Hematopoietic multipotent progenitor cell treated with erythropoietin and hydrocortisone succinate and interleukin-3 and kit ligand, for 6 days (in vitro differentiated cells): Measurements from ENCODE around the gene SYNPO2.
"Not testable (repeated sequence)": the region's sequence is repeated elsewhere in the genome, so short reads cannot be mapped to it uniquely, and the experiment has no call there.

Source experiments
- DNase-seq: peaks from one replicate; pipeline ENCODE4 v3.0.0-alpha.2; 2015

Gene SYNPO2, protein sequence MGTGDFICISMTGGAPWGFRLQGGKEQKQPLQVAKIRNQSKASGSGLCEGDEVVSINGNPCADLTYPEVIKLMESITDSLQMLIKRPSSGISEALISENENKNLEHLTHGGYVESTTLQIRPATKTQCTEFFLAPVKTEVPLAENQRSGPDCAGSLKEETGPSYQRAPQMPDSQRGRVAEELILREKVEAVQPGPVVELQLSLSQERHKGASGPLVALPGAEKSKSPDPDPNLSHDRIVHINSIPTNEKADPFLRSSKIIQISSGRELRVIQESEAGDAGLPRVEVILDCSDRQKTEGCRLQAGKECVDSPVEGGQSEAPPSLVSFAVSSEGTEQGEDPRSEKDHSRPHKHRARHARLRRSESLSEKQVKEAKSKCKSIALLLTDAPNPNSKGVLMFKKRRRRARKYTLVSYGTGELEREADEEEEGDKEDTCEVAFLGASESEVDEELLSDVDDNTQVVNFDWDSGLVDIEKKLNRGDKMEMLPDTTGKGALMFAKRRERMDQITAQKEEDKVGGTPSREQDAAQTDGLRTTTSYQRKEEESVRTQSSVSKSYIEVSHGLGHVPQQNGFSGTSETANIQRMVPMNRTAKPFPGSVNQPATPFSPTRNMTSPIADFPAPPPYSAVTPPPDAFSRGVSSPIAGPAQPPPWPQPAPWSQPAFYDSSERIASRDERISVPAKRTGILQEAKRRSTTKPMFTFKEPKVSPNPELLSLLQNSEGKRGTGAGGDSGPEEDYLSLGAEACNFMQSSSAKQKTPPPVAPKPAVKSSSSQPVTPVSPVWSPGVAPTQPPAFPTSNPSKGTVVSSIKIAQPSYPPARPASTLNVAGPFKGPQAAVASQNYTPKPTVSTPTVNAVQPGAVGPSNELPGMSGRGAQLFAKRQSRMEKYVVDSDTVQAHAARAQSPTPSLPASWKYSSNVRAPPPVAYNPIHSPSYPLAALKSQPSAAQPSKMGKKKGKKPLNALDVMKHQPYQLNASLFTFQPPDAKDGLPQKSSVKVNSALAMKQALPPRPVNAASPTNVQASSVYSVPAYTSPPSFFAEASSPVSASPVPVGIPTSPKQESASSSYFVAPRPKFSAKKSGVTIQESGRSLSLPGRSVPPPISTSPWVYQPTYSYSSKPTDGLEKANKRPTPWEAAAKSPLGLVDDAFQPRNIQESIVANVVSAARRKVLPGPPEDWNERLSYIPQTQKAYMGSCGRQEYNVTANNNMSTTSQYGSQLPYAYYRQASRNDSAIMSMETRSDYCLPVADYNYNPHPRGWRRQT

DNA sequence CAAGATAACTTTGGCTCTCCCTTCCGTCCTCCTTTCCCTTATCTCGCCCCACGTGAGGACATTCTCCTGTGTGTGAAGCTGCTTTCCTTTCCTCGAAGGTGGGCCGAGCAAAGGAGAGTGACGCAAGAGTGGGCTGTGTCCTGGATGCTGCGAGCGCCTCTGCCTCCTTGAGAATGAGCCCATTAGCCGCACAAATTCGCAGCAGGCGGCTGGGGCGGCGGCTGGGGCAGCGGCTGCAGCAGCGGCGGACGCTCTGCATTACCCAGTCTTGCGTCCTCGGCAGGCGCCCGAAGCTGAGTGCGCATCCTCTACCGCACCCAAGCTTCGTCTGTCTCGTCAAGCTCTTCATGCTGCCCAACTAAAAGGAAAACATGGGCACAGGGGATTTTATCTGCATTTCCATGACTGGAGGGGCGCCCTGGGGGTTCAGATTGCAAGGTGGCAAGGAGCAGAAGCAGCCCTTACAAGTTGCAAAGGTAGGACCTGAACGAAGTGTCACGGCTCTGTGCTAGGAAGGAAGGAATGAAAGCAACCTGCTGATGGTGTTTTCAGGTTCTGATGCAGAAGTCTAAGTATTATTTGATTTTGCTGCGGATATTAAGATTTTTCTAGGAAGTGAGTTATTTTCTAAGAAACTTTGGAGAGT is at the start of gene SYNPO2:
Gene SYNPO2, plus strand, starts transcription at position 189 of the 646 bp plus-strand sequence. Its CDS starts 183 bp downstream, at position 372.
- DNase-seq: peak; percentile 62

DNA sequence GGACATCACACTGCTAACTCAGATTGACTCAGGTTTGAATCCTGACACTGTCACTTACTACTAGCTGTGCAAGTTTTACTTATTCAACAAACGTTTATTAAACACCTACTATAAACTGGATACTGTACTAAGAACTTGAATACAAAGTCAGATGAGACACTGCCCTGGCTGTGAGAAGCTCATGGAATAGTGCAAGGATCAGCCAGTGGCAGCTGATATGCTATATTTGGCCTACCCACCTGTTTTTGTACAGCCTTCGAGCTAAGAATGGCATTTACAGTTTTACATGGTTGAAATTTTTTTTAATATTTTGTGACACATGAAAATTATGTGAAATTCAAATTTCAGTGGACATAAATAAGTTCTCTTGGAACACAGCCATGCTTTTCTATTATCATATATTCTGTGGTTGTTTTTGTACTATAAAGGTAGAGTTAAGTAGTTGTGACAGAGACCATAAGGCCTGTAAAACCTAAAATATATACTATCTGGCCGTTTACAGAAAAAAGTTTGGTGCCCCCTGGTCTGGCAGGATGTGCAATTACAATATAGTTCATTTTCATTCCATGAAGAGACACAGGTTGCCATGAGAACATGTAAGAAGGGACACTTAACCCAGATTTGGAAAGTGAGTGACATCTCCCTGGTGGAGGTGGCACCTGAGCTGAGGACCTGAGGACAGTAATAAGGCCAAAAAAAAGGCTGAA is 49.3 kb upstream of the SYNPO2 start:
- DNase-seq: no peak

DNA sequence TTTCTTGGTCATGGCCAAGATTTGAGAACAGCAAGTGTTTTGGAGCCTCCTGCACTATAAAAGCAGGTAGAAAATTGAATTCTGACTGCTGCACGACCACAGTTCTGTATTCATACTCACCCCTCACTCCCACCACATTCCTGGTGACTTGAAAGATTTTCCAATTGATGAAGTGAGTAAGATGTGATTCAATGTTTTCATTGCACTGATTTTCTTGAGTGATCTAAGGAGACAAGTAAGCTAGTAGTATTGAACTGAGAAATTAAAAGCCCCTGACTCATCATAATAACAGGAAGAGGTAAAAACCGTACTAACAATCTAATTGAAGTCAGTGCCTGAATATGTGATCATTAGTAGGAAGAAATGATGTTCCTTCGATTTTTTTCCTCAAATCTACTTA is 46.6 kb upstream of the SYNPO2 start:
- DNase-seq: no peak

DNA sequence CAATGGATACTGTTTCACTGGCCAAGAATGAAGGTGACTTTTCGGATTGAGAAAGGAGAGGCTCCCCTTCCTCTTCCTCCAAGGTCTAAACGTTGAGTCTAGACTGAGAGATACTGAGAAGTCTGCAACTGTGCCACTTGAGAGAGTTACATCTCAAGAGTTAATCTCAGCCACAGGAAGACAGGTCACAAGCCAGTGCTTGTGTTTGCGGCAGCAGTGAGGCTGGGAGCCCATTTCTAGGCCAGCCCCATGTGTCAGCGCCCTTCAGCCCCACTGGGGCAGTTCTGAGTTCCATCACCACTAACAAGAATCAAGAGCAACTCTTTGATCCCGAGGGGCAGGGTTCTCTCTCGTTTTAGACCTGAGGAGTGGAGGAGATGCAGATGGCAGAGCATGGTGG is 45.4 kb upstream of the SYNPO2 start:
- no peak for DNase-seq

DNA sequence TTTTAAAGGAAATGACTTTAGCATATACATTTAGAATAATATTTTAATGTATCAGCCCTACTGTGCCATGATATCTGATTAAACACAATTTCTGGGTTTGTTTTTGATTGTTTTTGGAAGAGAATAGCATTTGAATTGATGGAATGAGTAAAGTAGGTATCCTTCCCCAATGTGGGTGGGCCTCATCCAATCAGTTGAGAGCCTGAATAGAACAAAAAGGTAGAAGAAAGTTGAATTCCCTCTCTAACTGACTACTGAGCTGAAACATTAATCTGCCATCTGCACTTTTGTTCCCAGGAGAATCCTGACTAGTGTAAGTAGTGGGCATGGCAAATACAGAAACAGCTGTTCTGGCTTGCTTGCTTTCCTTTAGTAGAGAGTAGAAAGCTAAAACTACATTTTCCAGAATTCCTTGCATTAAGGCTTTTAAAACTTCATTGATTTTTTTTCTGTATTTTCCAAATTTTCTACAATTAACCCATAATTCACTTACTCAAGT is 43.1 kb upstream of the SYNPO2 start:
- no peak for DNase-seq

DNA sequence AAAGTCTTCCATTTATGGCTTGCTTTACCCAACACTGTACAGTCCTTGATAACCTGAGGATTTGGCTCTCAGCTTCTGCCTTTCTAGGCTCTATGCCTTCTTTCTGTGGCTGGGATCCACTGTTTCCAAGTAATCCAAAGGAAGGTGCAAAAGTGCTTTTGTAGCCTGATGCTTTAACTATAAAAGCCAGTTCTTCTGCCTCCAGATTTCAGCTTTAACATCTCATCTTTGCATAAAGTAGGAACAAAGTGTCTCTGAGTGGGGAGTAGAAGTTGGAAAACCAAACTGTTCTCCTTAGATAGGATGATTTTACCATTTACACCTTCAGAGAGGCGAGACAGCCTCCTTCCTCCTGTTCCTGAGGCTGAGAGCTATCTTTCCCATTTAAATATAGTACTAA is 41.7 kb upstream of the SYNPO2 start:
- no peak for DNase-seq

DNA sequence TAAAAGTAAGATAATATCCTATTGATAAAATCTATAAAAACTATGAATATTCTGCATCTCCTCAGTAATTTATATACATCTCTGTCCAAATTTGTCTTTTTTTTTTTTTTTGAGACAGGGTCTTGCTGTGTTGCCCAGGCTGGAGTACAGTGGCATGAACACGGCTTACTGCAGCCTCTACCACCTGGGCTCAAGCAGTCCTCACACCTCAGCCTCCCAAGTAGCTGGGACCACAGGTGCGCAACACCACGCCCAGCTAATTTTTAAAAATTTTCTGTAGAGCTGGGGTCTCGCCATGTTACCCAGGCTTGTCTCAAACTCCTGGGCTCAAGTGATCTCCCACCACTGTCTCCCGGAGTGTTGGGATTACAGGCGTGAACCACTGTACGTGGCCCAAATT is 40.4 kb upstream of the SYNPO2 start:
- no peak for DNase-seq

DNA sequence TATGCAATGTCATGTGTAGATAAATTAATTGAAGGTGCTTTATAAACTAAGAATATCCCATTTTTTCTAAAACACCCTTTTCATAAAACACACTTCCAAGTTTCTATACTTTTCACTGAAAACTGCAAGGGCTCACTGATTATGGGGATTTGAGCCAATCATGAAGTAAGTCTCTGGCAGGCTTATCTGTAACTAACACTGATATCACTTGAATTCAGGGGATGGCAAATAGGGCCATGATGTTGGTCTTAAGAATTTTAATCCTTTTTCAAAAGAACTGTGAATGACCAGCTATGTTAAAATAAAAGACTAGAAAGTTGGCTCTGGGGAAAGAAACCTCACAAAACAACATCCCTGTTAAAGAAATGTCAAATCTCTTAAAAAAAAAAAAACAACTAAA is 39.8 kb upstream of the SYNPO2 start:
- no peak for DNase-seq

DNA sequence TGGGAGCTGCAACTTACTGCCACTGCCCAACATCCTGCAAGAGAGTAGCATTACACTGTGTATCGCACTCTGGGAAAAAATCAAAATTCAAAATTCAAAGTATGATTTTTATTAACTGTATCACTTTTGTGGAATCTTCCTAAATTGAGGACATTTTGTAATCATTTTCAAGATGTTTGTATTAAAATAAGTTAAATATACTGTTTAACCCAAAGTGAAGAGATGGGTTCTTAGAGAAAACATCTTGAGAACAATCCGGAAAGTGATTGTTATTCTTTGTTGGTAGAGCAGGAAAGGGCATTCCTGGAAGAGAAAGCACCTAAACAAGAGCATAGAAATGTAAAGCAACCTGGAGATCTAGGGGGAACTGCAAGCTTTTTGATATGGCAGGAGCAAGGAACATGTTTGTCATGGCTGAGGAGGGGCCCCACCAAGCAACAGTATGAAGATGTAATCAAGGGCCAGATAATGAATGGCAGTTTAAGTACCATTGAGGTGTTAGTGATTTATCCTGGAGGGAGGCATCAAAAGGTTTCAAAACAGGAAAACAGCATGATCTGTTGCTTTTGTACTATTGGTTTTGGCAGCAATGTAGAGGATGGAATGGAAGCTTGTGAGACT is 38.7 kb upstream of the SYNPO2 start:
- DNase-seq: no peak

DNA sequence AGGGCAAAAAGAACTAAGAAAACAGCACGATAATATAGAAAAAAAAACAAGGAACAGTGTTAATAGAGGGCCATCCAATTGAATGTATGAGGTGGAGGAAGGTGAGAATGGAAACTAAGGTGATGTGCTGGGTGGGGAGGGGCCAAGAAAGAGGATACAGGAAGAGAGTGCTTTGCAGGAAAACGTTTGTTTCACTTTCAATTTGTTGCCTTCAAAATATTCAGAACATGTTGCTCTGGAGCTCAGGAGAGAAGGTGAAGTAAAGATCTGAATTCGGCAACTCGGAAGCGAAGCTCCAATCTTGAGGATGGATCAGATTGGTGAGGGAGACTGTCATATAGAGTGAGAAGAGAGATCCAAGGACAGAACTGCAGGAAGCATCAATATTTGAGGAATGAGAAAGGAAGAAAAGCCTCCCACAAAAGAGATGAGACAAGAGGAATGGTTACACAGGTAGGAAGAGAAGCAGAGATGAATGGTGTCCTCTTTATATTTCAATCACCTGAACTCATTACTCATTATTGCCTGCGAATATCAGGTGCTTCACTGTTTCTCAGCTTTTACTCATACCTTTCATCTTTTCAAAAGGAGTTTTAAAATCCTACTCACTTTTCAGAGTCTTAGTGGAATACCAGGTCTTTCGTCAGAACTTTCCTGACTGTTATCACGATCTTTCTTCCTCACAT is 38.0 kb upstream of the SYNPO2 start:
- DNase-seq: peak; percentile 41

DNA sequence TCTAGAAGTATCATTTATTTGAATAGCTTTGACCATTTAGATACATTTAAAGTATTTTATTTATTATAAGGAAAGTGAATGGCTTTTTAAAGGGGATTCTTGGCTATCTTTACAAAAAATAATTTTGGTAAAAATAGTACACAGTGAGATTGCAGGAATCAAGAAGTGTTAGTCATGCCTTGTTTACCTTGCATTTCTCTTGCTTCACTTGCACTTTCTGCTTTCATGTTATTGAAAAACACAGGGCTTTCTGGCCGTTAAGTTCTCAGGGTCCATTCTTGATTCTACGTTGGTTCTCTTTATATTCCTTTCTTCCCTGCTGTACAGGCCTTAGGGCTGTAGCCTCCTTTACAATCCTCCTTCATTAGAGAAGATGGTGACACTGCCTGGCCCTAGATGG is 30.9 kb upstream of the SYNPO2 start:
- no peak for DNase-seq

DNA sequence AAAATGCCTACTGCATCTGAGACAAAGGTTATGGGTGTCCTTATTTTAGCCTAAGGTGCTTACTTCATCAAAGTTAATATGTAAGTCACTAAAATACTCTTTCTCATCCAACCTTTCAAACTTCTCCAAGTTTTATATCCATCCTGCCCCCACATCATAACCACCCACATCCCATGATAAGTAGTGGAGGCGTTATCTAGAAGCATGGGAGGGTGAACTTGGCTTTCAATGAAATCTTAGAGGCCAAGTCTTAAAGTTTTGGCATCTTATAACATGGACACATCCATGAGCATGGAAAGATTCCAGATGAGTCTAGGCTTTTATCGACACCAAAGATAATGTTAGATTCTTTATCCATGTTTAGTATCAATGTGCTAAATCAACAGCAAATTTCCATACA is 29.9 kb upstream of the SYNPO2 start:
- no peak for DNase-seq

DNA sequence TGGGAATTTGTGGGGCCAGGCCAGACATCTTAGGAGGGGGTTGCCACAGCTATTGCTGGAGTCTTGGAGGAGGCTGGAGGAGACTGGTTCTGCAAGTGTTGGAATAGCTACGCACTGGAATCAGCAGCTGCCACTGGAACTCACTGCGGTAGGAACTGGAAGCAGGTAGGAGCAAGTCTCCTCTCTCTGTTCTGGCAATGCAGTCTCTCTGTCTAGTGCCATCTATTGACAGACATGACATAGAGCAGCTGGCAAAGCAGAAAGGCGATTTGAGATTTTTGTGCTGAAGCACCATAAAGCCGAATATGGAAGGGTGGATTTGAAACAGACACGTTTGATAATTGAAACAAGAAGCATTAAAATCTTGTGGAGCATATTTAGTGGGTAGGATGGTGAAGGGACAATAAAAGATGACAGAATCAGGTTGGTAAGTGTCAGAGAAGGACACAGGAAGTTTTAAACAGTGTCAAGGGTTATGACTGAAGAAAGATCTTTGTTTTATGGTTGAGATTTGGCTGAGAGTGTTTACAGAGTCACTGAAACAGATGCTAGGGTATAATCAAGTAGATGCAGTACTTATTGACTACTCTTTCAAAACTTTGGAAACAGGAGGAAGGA is 23.5 kb upstream of the SYNPO2 start:
- peak; percentile 63 for DNase-seq

DNA sequence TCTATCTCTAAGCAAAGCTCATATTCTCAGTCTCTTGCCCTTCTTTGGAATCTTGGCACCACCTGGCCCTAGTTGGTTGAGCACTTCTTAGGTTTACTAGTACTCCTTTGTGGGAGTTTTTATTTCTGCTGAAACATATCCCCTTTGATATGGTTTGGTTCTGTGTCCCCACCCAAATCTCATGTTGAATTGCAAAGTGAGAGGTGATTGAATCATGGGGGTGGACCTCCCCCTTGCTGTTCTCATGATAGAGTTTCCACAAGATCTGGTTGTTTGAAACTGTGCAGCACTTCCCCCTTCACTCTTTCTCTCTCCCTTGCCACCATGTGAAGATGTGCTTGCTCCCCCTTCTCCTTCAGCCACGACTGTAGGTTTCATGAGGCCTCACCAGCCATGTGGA is 22.2 kb upstream of the SYNPO2 start:
- no peak for DNase-seq

DNA sequence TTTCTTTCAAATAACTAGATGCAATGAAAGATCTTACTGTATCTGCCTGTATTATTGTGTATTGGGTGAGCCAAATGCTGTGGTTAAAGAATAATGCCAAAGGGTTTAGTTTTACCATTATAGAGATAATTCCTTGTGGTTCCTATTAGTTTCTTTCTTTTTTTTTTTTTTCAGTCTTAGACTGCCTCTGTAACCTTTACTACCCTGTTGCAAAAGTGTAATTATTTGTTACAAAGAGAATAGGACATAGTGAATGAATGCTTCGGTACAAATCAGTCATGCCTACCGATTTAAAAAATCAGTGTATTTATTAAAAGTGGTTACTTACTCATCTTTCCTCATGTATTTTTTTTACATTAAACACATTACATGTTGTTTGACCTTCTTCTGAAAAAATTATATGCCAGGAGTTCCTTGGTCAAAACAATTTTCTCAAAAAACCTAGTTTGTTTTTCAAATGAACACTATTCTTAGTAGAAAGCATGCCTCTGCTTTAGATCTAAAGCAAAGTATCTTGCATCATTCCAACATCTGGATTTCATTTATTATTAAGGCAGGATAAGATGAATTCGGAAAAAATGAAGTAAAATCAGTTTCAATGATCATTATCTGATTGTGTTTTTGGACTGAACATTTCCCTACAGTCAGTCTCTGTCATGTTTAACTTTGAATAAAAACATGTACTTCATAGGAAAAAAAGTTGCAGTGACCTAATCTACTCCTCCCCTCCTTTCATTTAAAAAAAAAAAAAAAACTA is 21.2 kb upstream of the SYNPO2 start:
- no peak for DNase-seq

DNA sequence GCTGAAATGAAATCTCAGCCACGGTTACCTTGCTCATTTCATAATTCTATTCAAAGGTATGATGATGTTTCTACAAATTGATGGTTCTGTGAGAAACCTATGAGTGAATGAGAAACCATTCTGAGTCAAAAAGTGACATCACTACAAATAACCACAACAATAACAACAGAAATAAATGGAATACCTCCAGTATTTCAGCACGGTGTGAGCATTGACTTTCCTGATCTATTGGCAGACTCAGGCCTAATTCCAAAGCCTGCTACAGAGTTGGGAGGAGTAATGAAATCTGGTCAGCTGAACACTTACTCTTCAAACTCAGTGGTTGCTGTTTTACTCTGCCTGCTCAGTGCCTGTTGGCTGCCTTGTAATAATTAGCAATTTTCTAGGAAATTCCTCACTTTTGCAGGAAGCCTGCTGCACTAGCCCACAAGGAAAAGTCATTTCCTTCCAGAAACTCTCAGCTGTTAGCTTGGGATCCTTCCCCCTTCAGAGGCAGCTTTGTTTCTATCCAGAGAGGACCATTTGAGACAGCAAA is 18.8 kb upstream of the SYNPO2 start:
- no peak for DNase-seq

DNA sequence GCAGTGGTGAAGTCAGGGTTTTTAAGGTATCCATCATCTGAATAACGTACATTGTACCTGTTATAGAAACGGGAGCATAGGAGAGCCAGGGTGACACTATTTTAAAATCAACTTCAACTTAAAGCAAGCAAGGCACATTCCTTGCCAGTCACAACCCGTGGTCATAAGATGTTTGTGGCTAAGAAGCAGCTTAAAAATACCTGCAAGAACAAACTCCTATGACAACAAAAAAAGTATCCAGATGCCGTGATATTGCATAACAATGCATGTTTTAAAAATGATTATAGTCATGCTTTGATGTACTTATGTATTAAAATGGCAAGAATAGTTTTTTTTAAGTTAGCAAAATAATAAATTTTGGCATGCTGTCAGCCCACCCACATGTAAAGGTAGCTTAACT is 16.5 kb upstream of the SYNPO2 start:
- DNase-seq: no peak

DNA sequence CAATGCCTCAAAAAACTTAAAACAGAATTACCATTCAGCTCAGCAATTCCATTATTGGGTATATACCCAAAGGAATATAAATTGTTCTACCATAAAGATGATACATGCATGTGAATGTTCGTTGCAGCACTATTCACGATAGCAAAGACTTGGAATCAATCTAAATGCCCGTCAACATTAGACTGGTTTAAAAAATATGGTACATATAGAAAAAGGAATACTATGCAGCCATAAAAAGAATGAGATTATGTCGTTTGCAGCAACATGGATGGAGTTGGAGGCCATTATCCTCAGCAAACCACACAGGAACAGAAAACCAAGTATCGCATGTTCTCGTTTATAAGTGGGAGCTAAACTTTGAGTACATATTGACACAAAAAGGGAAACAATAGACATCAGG is 10.9 kb upstream of the SYNPO2 start:
- no peak for DNase-seq

DNA sequence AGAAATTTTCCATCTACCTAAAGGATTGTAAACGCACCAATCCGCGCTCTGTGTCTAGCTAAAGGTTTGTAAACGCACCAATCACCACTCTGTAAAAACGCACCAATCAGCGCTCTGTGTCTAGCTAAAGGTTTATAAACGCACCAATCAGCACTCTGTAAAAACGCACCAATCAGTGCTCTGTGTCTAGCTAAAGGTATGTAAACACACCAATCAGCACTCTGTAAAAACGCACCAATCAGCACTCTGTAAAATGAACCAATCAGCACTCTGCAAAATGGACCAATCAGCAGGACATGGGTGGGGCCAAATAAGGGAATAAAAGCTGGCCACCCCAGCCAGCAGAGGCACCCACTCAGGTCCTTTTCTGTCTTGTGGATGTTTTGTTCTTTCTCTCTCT is 10.1 kb upstream of the SYNPO2 start:
- DNase-seq: not testable (repeated sequence)
